GM12891 (cell line): ENCODE data around the gene PXDN.

Source experiments
- POLR2A ChIP-seq: IDR thresholded peaks from 2 replicates; pipeline ENCODE4 v1.6.1; 2011; ENCODE audit warnings: low read depth, low read length, control low read depth
- POLR2AphosphoS5 ChIP-seq: IDR thresholded peaks from 2 replicates; pipeline ENCODE4 v1.6.1; 2011; ENCODE audit warnings: low read depth, low read length, control low read depth
- SPI1 ChIP-seq: IDR thresholded peaks from 2 replicates; pipeline ENCODE4 v1.6.1; 2011; ENCODE audit warnings: low read depth, low read length, control low read depth

DNA sequence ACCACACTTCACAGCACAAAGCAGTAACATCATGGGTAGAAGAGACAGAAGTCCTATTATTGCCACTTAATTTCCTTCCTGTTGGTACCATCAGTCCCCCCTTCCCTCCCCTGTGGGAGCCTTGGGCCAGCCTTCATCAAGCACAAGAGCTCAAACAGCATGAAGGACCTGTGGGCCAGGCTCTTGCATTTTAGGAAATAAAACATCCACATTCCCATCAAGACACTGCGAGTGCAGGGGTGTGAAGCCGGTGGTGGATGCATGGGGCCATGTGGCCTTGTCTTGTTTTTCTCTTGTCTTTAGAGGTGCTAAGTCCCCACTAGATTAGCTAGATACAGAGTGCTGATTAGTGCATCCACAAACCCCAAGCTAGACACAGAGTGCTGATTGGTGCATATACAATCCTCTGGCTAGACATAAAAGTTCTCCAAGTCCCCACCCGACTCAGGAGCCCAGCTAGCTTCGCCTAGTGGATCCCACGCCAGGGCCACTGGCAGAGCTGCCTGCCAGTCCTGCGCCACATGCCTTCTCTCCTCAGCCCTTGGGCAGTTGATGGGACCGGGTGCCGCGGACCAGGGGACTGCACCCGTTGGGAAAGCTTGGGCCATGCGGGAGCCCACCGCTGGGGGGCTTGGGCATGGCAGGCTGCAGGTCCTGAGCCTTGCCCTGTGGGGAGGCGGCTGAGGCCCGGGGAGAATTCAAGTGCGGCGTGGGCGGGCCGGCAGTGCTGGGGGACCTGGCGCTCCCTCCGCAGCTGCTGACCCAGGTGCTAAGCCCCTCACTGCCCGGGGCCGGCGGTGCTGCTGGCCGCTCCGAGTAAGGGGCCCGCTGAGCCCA lies 14.7 kb upstream of the PXDN start:
- no peak for TF ChIP-seq POLR2A
- TF ChIP-seq POLR2AphosphoS5 = no peak
- no peak for TF ChIP-seq SPI1
